HG02973 (cell line): ENCODE results near the gene C5.
"Not testable (repeated sequence)": the region's sequence is repeated elsewhere in the genome, so short reads cannot be mapped to it uniquely, and the experiment has no call there.

Experiments
- ATAC-seq: cut with Tn5 transposase; IDR thresholded peaks from one replicate; pipeline ENCODE4 v1.9.1; 2021; ENCODE audit warnings: moderate library complexity; ENCODE audit not compliant: unreplicated experiment

C5 gene

GRCh38 chr9:120982836-120983235 lies 67.2 kb downstream of the C5 start:
- no peak for ATAC-seq

- ATAC-seq: no peak
Observed at GRCh38 chr9:120980951-120981350, 69.1 kb downstream of the C5 start.

- no peak for ATAC-seq
Observed at GRCh38 chr9:120979797-120980196, 70.3 kb downstream of the C5 start.

- no peak for ATAC-seq
Observed at GRCh38 chr9:120978987-120979386, 71.1 kb downstream of the C5 start.

- ATAC-seq: no peak
Observed at GRCh38 chr9:120977321-120977720, 72.8 kb downstream of the C5 start.

GRCh38 chr9:120974921-120975320 lies 75.2 kb downstream of the C5 start:
- ATAC-seq: no peak

GRCh38 chr9:120974181-120974580 lies 75.9 kb downstream of the C5 start:
- no peak for ATAC-seq

GRCh38 chr9:120971938-120972337 lies 78.1 kb downstream of the C5 start:
- no peak for ATAC-seq

GRCh38 chr9:120971471-120971870 lies 78.6 kb downstream of the C5 start:
- ATAC-seq: not testable (repeated sequence)

GRCh38 chr9:120970244-120970643 lies 79.8 kb downstream of the C5 start:
- no peak for ATAC-seq

GRCh38 chr9:120966013-120966369 lies 84.1 kb downstream of the C5 start:
- no peak for ATAC-seq

GRCh38 chr9:120965344-120966012 lies 84.6 kb downstream of the C5 start:
- ATAC-seq: no peak

GRCh38 chr9:120961936-120962335 lies 88.1 kb downstream of the C5 start:
- no peak for ATAC-seq

- no peak for ATAC-seq
Observed at GRCh38 chr9:120960001-120960400, 90.1 kb downstream of the C5 start.

- no peak for ATAC-seq
Observed at GRCh38 chr9:120956862-120957261, 93.2 kb downstream of the C5 start.

GRCh38 chr9:120951960-120952618 lies 98.0 kb downstream of the C5 start:
- ATAC-seq: no peak

GRCh38 chr9:120950421-120951388 lies 99.4 kb downstream of the C5 start:
- ATAC-seq: no peak

GRCh38 chr9:120949290-120949689 lies 100.8 kb downstream of the C5 start:
- no peak for ATAC-seq

- ATAC-seq: no peak
Observed at GRCh38 chr9:120948824-120949223, 101.3 kb downstream of the C5 start.

GRCh38 chr9:120947222-120947621 lies 102.9 kb downstream of the C5 start:
- ATAC-seq: no peak

- ATAC-seq: no peak
Observed at GRCh38 chr9:120946259-120946658, 103.8 kb downstream of the C5 start.

GRCh38 chr9:120944948-120945347 lies 105.1 kb downstream of the C5 start:
- ATAC-seq: no peak
